IPS-20b (cell line): ENCODE results near the gene ANKAR.
"Not testable (repeated sequence)": the region's sequence is repeated elsewhere in the genome, so short reads cannot be mapped to it uniquely, and the experiment has no call there.

Source experiments
- H3K27ac ChIP-seq: one replicate; pipeline ENCODE4 v1.5.1; 2013; ENCODE audit warnings: low read length
- H3K27me3 ChIP-seq: 2 replicates; pipeline ENCODE4 v1.6.1; 2013; ENCODE audit warnings: mild to moderate bottlenecking, low read length, inconsistent platforms; ENCODE audit not compliant: insufficient read depth
- H3K36me3 ChIP-seq: 2 replicates; pipeline ENCODE4 v1.6.1; 2013; ENCODE audit warnings: low read depth, mild to moderate bottlenecking, inconsistent platforms, low read length, moderate library complexity; ENCODE audit not compliant: insufficient read depth
- H3K4me1 ChIP-seq: 2 replicates; pipeline ENCODE4 v1.6.1; 2013; ENCODE audit warnings: mild to moderate bottlenecking, control low read depth, inconsistent platforms, low read length, moderate library complexity; ENCODE audit not compliant: insufficient read depth
- H3K4me3 ChIP-seq: 2 replicates; pipeline ENCODE4 v1.5.1; 2013; ENCODE audit warnings: mild to moderate bottlenecking, low read length, inconsistent platforms
- H3K9ac ChIP-seq: 2 replicates; pipeline ENCODE4 v1.6.1; 2013; ENCODE audit warnings: low read depth, mild to moderate bottlenecking, inconsistent platforms, low read length, moderate library complexity
- H3K9me3 ChIP-seq: 2 replicates; pipeline ENCODE4 v1.6.1; 2013; ENCODE audit warnings: mild to moderate bottlenecking, low read depth, low read length, inconsistent platforms; ENCODE audit not compliant: insufficient read depth

The ANKAR gene

GRCh38 chr2:189660803-189661147, 13.7 kb upstream of the ANKAR start:
- Histone ChIP-seq H3K4me1 (0 out of 2 replicates have a peak, but pooled peaks cover 3% of the 10 kb centered on the region), H3K27ac (no peak overlapping the region), H3K9ac (no peak overlapping the region), H3K4me3 (peak overlapping the region; percentile 10; the same call in 1 of the 2 replicates), H3K9me3 (no peaks in the 10 kb centered on the region), H3K36me3 (peaks cover 12% of the 10 kb centered on the region; the same call in 1 of the 2 replicates), H3K27me3 (no peaks in the 10 kb centered on the region)

GRCh38 chr2:189661148-189661956, 13.1 kb upstream of the ANKAR start, which contains the start of gene ASNSD1:
TSS of gene ASNSD1 (plus strand) at chr2:189661459. CDS start at chr2:189666133, 4,674 bp downstream.
- Histone ChIP-seq H3K36me3 (peaks cover 18% of the 10 kb centered on the region; the same call in 1 of the 2 replicates), H3K4me3 (peak within 1 kb of the TSS; percentile 87), H3K4me1 (0 out of 2 replicates have a peak, but pooled peaks cover 3% of the 10 kb centered on the region), H3K27ac (no peak within 1 kb of the TSS), H3K9me3 (no peaks in the 10 kb centered on the region), H3K9ac (peak within 1 kb of the TSS; percentile 94), H3K27me3 (no peaks in the 10 kb centered on the region)

GRCh38 chr2:189661957-189662321, 12.5 kb upstream of the ANKAR start:
- Histone ChIP-seq H3K9me3 (no peaks in the 10 kb centered on the region), H3K27me3 (no peaks in the 10 kb centered on the region), H3K4me1 (0 out of 2 replicates have a peak, but pooled peaks cover 3% of the 10 kb centered on the region), H3K27ac (no peak overlapping the region), H3K9ac (peak overlapping the region; percentile 94), H3K36me3 (peaks cover 24% of the 10 kb centered on the region), H3K4me3 (peak overlapping the region; percentile 87)

GRCh38 chr2:189662669-189663226, 11.7 kb upstream of the ANKAR start:
- Histone ChIP-seq H3K4me1 (0 out of 2 replicates have a peak, but pooled peaks cover 3% of the 10 kb centered on the region), H3K36me3 (peaks cover 32% of the 10 kb centered on the region), H3K27ac (no peak overlapping the region), H3K9ac (peak overlapping the region; percentile 94; the same call in 1 of the 2 replicates), H3K27me3 (no peaks in the 10 kb centered on the region), H3K9me3 (no peaks in the 10 kb centered on the region), H3K4me3 (peak overlapping the region; percentile 87)

GRCh38 chr2:189663319-189663718, 11.2 kb upstream of the ANKAR start:
- not testable (repeated sequence) for H3K4me3 ChIP-seq, H3K27ac ChIP-seq, H3K9ac ChIP-seq, H3K4me1 ChIP-seq, H3K27me3 ChIP-seq, H3K9me3 ChIP-seq
- H3K36me3 ChIP-seq, result peaks cover 38% of the 10 kb centered on the region

GRCh38 chr2:189669913-189670312, 4.6 kb upstream of the ANKAR start:
- Histone ChIP-seq H3K27me3 (peaks cover 9% of the 10 kb centered on the region; the same call in 1 of the 2 replicates), H3K9me3 (no peaks in the 10 kb centered on the region), H3K27ac (no peak overlapping the region), H3K36me3 (peaks cover 67% of the 10 kb centered on the region), H3K4me1 (no peaks in the 10 kb centered on the region), H3K4me3 (no peak overlapping the region), H3K9ac (no peak overlapping the region)

GRCh38 chr2:189673661-189674373, 653 bp upstream of the ANKAR start:
- peaks cover 9% of the 10 kb centered on the region; the same call in 1 of the 2 replicates for H3K27me3 ChIP-seq
- H3K36me3 ChIP-seq, result peaks cover 30% of the 10 kb centered on the region
- H3K9me3 ChIP-seq, result no peaks in the 10 kb centered on the region
- H3K27ac ChIP-seq, result no peak overlapping the region
- H3K9ac ChIP-seq, result no peak overlapping the region
- H3K4me1 ChIP-seq, result no peaks in the 10 kb centered on the region
- H3K4me3 ChIP-seq, result peak overlapping the region; percentile 82

- no peak overlapping the region for H3K9ac ChIP-seq
Measured at GRCh38 chr2:189676471-189676870, 2.0 kb downstream of the ANKAR start.

GRCh38 chr2:189679226-189679625, 4.8 kb downstream of the ANKAR start:
- no peak overlapping the region for H3K4me3 ChIP-seq
- H3K4me1 ChIP-seq, result no peaks in the 10 kb centered on the region
- no peaks in the 10 kb centered on the region for H3K36me3 ChIP-seq
- no peaks in the 10 kb centered on the region for H3K9me3 ChIP-seq
- H3K9ac ChIP-seq, result no peak overlapping the region
- H3K27ac ChIP-seq, result no peak overlapping the region
- no peaks in the 10 kb centered on the region for H3K27me3 ChIP-seq

More at GRCh38 chr2:189676471-189676870, 2.0 kb downstream of the ANKAR start:
- Histone ChIP-seq H3K9me3 (no peaks in the 10 kb centered on the region), H3K27me3 (peaks cover 9% of the 10 kb centered on the region; the same call in 1 of the 2 replicates), H3K4me1 (no peaks in the 10 kb centered on the region), H3K27ac (no peak overlapping the region), H3K4me3 (no peak overlapping the region), H3K36me3 (peaks cover 4% of the 10 kb centered on the region; the same call in 1 of the 2 replicates)

- Histone ChIP-seq H3K4me3 (no peak overlapping the region), H3K36me3 (no peaks in the 10 kb centered on the region), H3K27me3 (no peaks in the 10 kb centered on the region), H3K9me3 (no peaks in the 10 kb centered on the region), H3K9ac (no peak overlapping the region), H3K4me1 (no peaks in the 10 kb centered on the region), H3K27ac (no peak overlapping the region)
Measured at GRCh38 chr2:189681203-189681602, 6.7 kb downstream of the ANKAR start.

GRCh38 chr2:189681903-189682302, 7.4 kb downstream of the ANKAR start:
- H3K4me1 ChIP-seq, result no peaks in the 10 kb centered on the region
- no peaks in the 10 kb centered on the region for H3K36me3 ChIP-seq
- no peak overlapping the region for H3K27ac ChIP-seq
- no peak overlapping the region for H3K9ac ChIP-seq
- no peaks in the 10 kb centered on the region for H3K9me3 ChIP-seq
- no peak overlapping the region for H3K4me3 ChIP-seq
- H3K27me3 ChIP-seq, result no peaks in the 10 kb centered on the region
